IMR-90 (cell line): ENCODE data around the gene VPS33B. TPM values are rescaled to one million over a fixed set of nuclear protein-coding genes. Genes with fewer than 3 reads are reported as not detected.

ENCODE experiments used
- ATAC-seq: fragments of 200-7000 bp; cut with Tn5 transposase; 2 replicates; pipeline ENCODE4 v1.9.1; 2020; ENCODE audit warnings: low read depth, mild to moderate bottlenecking, moderate library complexity
- BruUV-seq: library from RNA; stranded (reverse); fragments of 400-500 nt; replicated peaks from 2 replicates; lab custom pipeline; 2021; lab: Mats Ljungman, UMichigan
- CTCF ChIA-PET: fragments of 300-600 bp; formaldehyde crosslinking; extraction: SDS; loops from one replicate; lab custom pipeline; 2021; ENCODE audit warnings: antibody characterized with exemption; lab: Yijun Ruan, JAX
- POLR2A ChIA-PET: fragments of 300-600 bp; sonication (Branson Sonifier 250); formaldehyde crosslinking; loops from one replicate; lab custom pipeline; 2022; ENCODE audit warnings: antibody characterized with exemption; ENCODE audit not compliant: unreplicated experiment; lab: Charles Lee
- DNase-seq: peaks from one replicate; pipeline ENCODE4 v3.0.0; 2013
- H2AFZ ChIP-seq: replicated peaks from 2 replicates; pipeline ENCODE3; 2013; ENCODE audit warnings: low read length, mild to moderate bottlenecking; ENCODE audit not compliant: poor library complexity
- H2AK5ac ChIP-seq: 2 replicates; pipeline ENCODE4 v1.6.1; 2013; ENCODE audit warnings: low read depth, low read length, inconsistent platforms
- H2AK9ac ChIP-seq: replicated peaks from 2 replicates; pipeline ENCODE3; 2013; ENCODE audit warnings: mild to moderate bottlenecking, low read depth, low read length, moderate library complexity; ENCODE audit not compliant: poor library complexity
- H2BK120ac ChIP-seq: 2 replicates; pipeline ENCODE4 v1.6.1; 2013; ENCODE audit warnings: low read depth, low read length, inconsistent platforms
- H2BK15ac ChIP-seq: 3 replicates; pipeline ENCODE4 v1.6.1; 2013; ENCODE audit warnings: low read depth, low read length, inconsistent platforms
- H2BK20ac ChIP-seq: 2 replicates; pipeline ENCODE4 v1.6.1; 2013; ENCODE audit warnings: low read depth, mild to moderate bottlenecking, inconsistent platforms, low read length, moderate library complexity
- H2BK5ac ChIP-seq: 2 replicates; pipeline ENCODE4 v1.6.1; 2013; ENCODE audit warnings: mild to moderate bottlenecking, low read depth, low read length, inconsistent platforms; ENCODE audit not compliant: poor library complexity, severe bottlenecking
- H3K14ac ChIP-seq: replicated peaks from 2 replicates; pipeline ENCODE4 v1.6.1; 2013; ENCODE audit warnings: low read depth, low read length, inconsistent platforms
- H3K18ac ChIP-seq: 2 replicates; pipeline ENCODE4 v1.6.1; 2013; ENCODE audit warnings: low read depth, low read length, control low read depth
- H3K23ac ChIP-seq: 2 replicates; pipeline ENCODE4 v1.6.1; 2013; ENCODE audit warnings: low read depth, low read length, inconsistent platforms
- H3K27ac ChIP-seq: 2 replicates; pipeline ENCODE4 v1.5.1; 2013; ENCODE audit warnings: mild to moderate bottlenecking, control low read depth, low read length; ENCODE audit not compliant: insufficient read depth
- H3K27me3 ChIP-seq: 2 replicates; pipeline ENCODE4 v1.6.1; 2013; ENCODE audit warnings: low read length; ENCODE audit not compliant: control insufficient read depth, insufficient read depth
- H3K36me3 ChIP-seq: 2 replicates; pipeline ENCODE4 v1.6.1; 2013; ENCODE audit warnings: low read length, mixed read lengths; ENCODE audit not compliant: control insufficient read depth, insufficient read depth
- H3K4ac ChIP-seq: 2 replicates; pipeline ENCODE4 v1.6.1; 2013; ENCODE audit warnings: low read depth, low read length, inconsistent platforms
- H3K4me1 ChIP-seq: 2 replicates; pipeline ENCODE4 v1.6.1; 2013; ENCODE audit warnings: low read length, mixed read lengths; ENCODE audit not compliant: control insufficient read depth, insufficient read depth
- H3K4me2 ChIP-seq: 2 replicates; pipeline ENCODE4 v1.6.1; 2013; ENCODE audit warnings: low read depth, mild to moderate bottlenecking, control low read depth, low read length, moderate library complexity
- H3K4me3 ChIP-seq: 2 replicates; pipeline ENCODE4 v1.5.1; 2013; ENCODE audit warnings: low read depth, mild to moderate bottlenecking, control low read depth, low read length, moderate library complexity; ENCODE audit not compliant: insufficient read depth
- H3K56ac ChIP-seq: 2 replicates; pipeline ENCODE4 v1.6.1; 2013; ENCODE audit warnings: low read length, inconsistent platforms; ENCODE audit not compliant: insufficient read depth; ENCODE audit errors: extremely low read depth
- H3K79me1 ChIP-seq, 2 experiments: 2 replicates each; pipeline ENCODE4 v1.6.1; 2013; ENCODE audit warnings: low read length in 2 of 2, inconsistent platforms in 1 of 2, low read depth in 1 of 2
- H3K9ac ChIP-seq: 2 replicates; pipeline ENCODE4 v1.6.1; 2013; ENCODE audit warnings: low read depth, low read length, control low read depth
- H3K9me1 ChIP-seq: 2 replicates; pipeline ENCODE4 v1.6.1; 2013; ENCODE audit warnings: low read length, inconsistent platforms; ENCODE audit not compliant: insufficient read depth
- H3K9me3 ChIP-seq: 2 replicates; pipeline ENCODE4 v1.6.1; 2013; ENCODE audit warnings: low read length; ENCODE audit not compliant: control insufficient read depth, insufficient read depth
- H4K20me1 ChIP-seq: 2 replicates; pipeline ENCODE4 v1.6.1; 2013; ENCODE audit warnings: low read length, inconsistent platforms; ENCODE audit not compliant: insufficient read depth
- H4K5ac ChIP-seq: 2 replicates; pipeline ENCODE4 v1.6.1; 2013; ENCODE audit warnings: mild to moderate bottlenecking, low read depth, low read length, control low read depth
- H4K8ac ChIP-seq, 2 experiments: 2 replicates each; pipeline ENCODE4 v1.6.1; 2013; ENCODE audit warnings: low read depth in 2 of 2, low read length in 2 of 2, control low read depth in 1 of 2, inconsistent platforms in 1 of 2
- H4K91ac ChIP-seq: 2 replicates; pipeline ENCODE4 v1.6.1; 2013; ENCODE audit warnings: low read depth, low read length, inconsistent platforms; ENCODE audit not compliant: insufficient read depth
- CEBPB ChIP-seq: IDR thresholded peaks from 2 replicates; pipeline ENCODE4 v1.6.1; 2012; ENCODE audit warnings: low read depth, low read length, improper control_type of control experiment
- CHD1 ChIP-seq: IDR thresholded peaks from 2 replicates; pipeline ENCODE4 v1.6.1; 2012; ENCODE audit warnings: low read depth, low read length, improper control_type of control experiment
- CTCF ChIP-seq: conservative IDR thresholded peaks from 2 replicates; pipeline ENCODE4 v1.5.1; 2012; ENCODE audit warnings: mild to moderate bottlenecking, low read depth, low read length, improper control_type of control experiment
- FOS ChIP-seq: fragments of 150-350 bp; IDR thresholded peaks from 2 replicates; pipeline ENCODE4 v1.6.1; 2016; ENCODE audit warnings: low read depth, low read length
- MAFK ChIP-seq: IDR thresholded peaks from 2 replicates; pipeline ENCODE4 v1.6.1; 2012; ENCODE audit warnings: low read depth, low read length, improper control_type of control experiment
- MAZ ChIP-seq: IDR thresholded peaks from 2 replicates; pipeline ENCODE4 v1.6.1; 2012; ENCODE audit warnings: low read depth, mild to moderate bottlenecking, low read length, improper control_type of control experiment, moderate library complexity, borderline replicate concordance
- POLR2A ChIP-seq: IDR thresholded peaks from 2 replicates; pipeline ENCODE4 v1.6.1; 2012; ENCODE audit warnings: mild to moderate bottlenecking, low read depth, low read length
- RAD21 ChIP-seq: IDR thresholded peaks from 2 replicates; pipeline ENCODE4 v1.6.1; 2012; ENCODE audit warnings: low read length, improper control_type of control experiment
- RFX5 ChIP-seq: IDR thresholded peaks from 2 replicates; pipeline ENCODE4 v1.8.0; 2012; ENCODE audit warnings: low read depth, mild to moderate bottlenecking, low read length, moderate library complexity
- SMC3 ChIP-seq: fragments of 150-350 bp; IDR thresholded peaks from 2 replicates; pipeline ENCODE4 v1.6.1; 2016; ENCODE audit warnings: low read depth, mild to moderate bottlenecking, antibody characterized with exemption, low read length, moderate library complexity
- WGBS, 2 experiments: methylation state at CpG; one replicate each; pipeline versions ENCODE4 v1.1.5 to v1.1.7; 2013; ENCODE audit warnings: missing lambda C conversion rate in 2 of 2; ENCODE audit not compliant: insufficient read length in 1 of 2; ENCODE audit errors: extremely low coverage in 2 of 2; 5-methylcytosine and 5-hydroxymethylcytosine counted together
- dilution Hi-C: fragments of 300-500 bp; cut with HindIII; formaldehyde crosslinking; loops from one replicate; pipeline ENCODE4 v1.14.3; 2018; ENCODE audit warnings: low sequenced_read_pairs; ENCODE audit not compliant: unreplicated experiment
- in situ Hi-C: fragments of 300-500 bp; cut with MboI; formaldehyde crosslinking; loops from 3 replicates; pipeline ENCODE4 v1.14.3; 2019; ENCODE audit warnings: low sequenced_read_pairs, inconsistent platforms, mixed read lengths
- intact Hi-C: fragments of 100-400 bp; cut with micrococcal nuclease; formaldehyde crosslinking; loops from 2 replicates; pipeline ENCODE4 v1.10.0; 2022
- polyA plus RNA-seq, 3 experiments: library from polyadenylated mRNA; depleted of rRNA; stranded (reverse); fragments of >200 nt; gene quantifications; 2 replicates each; pipeline ENCODE4 v1.2.3, GENCODE V29; 2012; ENCODE audit warnings: low replicate concordance in 1 of 3
- total RNA-seq: library from RNA; depleted of rRNA; stranded (reverse); fragments of >200 nt; gene quantifications from 2 replicates; pipeline ENCODE4 v1.2.3, GENCODE V29; 2012

Gene VPS33B
- total and polyA plus RNA-seq, 2 of the 4 experiments (the other 2 are of a cell fraction), result 9.0 to 11.3 TPM

- Histone ChIP-seq H3K4ac (no peak overlapping the region), H3K4me2 (peak overlapping the region; percentile 52), H3K14ac (no peak overlapping the region), H3K18ac (no peak overlapping the region), H4K8ac (no peak overlapping the region), H4K91ac (no peak overlapping the region), H2AK5ac (no peak overlapping the region), H2AFZ (peak overlapping the region; percentile 49), H2BK5ac (no peak overlapping the region), H3K9me1 (no peaks in the 10 kb centered on the region), H3K4me3 (no peak overlapping the region), H4K5ac (no peak overlapping the region), H3K79me1 (no peaks in the 10 kb centered on the region), H3K9me3 (no peaks in the 10 kb centered on the region), H3K36me3 (no peaks in the 10 kb centered on the region), H2BK15ac (no peak overlapping the region), H2AK9ac (no peak overlapping the region), H3K56ac (no peak overlapping the region), H3K27ac (no peak overlapping the region), H2BK120ac (no peak overlapping the region), H4K20me1 (no peaks in the 10 kb centered on the region), H3K27me3 (peaks cover 4% of the 10 kb centered on the region), H3K9ac (no peak overlapping the region), H3K4me1 (no peaks in the 10 kb centered on the region), H2BK20ac (no peak overlapping the region), H3K23ac (no peak overlapping the region)
- dilution Hi-C loops, result loop anchor here (25.0 kb wide), 1 partner anchor 213 kb away; no protein-coding TSS in a partner anchor
- intact Hi-C loops, result loop anchor here (1.0 to 10.0 kb wide), 2 partner anchors 93 to 1035 kb away; no protein-coding TSS in a partner anchor
- TF ChIP-seq SMC3, result peak; percentile 37; the same call in 1 of the 2 replicates
- no peak for TF ChIP-seq RFX5
- no peak for TF ChIP-seq CEBPB
- peak; percentile 58 for TF ChIP-seq CTCF
- no peak for TF ChIP-seq CHD1
- TF ChIP-seq POLR2A, result no peak
- TF ChIP-seq RAD21, result peak; percentile 67
- no peak for TF ChIP-seq MAFK
- TF ChIP-seq FOS, result no peak
- TF ChIP-seq MAZ, result no peak
- WGBS, 2 experiments, result 27% methylated on average over 3 of the region's 12 CpGs; no CpG with 5 or more reads in 1 of the 2 experiments
- ChIA-PET POLR2A (no interaction called here), CTCF (interaction anchor here (0.6 to 2.0 kb wide), 6 partner anchors 28 to 971 kb away, joined by 3 to 9 read pairs (median 6); partner anchors contain the start of genes PRC1 and VPS33B)
- no TSS peak for BruUV-seq
- DNase-seq, result peak; percentile 53
- peak; percentile 99 for ATAC-seq
- in situ Hi-C loops, result no loop called here
These were observed 27.2 kb upstream of the VPS33B start for GRCh38 chr15:91049378-91050127.
